ENCODE measurements around the gene KCNJ9. TPM values are rescaled to one million over a fixed set of nuclear protein-coding genes. Genes with fewer than 3 reads are reported as not detected.

KCNJ9 gene
- total and polyA plus RNA-seq, 2 of the 13 experiments (the other 11 are each of a cell fraction or from before 2014, with no cell fraction given) = not detected

DNA sequence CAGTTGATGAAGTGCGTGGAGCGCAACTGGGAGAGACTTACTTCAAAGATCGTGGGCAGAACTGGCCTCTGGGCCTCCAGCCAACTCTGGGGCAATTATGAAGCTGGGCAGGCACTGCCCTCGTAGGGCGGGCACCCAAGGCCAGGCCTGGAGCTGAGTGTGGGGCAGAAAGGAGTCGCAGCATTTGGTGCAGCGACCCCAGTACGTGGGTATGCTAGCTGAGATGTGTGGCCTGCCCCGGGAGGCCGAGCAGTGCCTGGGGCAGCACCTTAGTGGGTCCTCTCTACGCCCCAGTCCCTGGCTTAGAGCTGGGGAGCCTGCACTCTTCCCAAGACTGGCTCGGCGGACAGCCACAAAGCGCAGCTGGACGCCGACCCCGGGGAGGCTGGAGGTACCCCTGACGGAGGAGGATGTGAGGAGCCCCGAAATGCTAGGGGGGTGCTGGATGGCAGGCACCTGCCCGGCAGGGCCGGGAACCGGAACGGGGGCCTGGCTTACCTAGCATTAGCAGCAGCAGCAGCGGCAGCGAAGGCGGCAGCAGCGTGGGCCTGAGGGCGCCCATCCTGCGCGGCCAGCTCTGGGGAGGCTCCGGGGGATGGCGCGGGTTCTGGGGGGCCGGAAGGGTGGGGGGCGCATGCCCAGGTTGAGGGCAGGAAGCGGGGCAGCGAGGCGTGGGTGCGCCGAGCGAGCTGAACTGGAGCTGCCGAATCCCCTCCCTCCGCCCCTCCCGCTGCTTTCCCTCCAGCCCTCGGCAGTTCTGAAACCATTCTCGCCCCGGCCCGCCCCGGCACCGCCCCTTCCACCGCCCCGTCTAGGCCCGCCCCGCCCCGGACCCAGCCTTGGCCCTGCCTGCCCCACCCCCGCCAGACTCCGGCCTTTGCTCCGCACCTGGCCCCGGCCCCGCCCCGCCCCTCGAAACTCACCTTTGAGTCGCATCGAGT is 16.8 kb downstream of the KCNJ9 start, which contains the start of gene IGSF8 (continued):
- TF ChIP-seq HES4 (CRISPR knock-in tag; IDR thresholded peaks at IDR 0.05; ENCODE audit: borderline replicate concordance) (no peak), NKX3-1 (CRISPR knock-in tag; IDR thresholded peaks at IDR 0.05) (no peak), NR2F6 (IDR thresholded peaks at IDR 0.05) (no peak), NR2F6 (CRISPR knock-in tag; IDR thresholded peaks at IDR 0.05) (no peak), RFX3 (CRISPR knock-in tag; IDR thresholded peaks at IDR 0.05) (no peak), ZNF549 (CRISPR knock-in tag; IDR thresholded peaks at IDR 0.05) (no peak), YY1 (IDR thresholded peaks at IDR 0.05; ENCODE audit: insufficient read depth, insufficient replicate concordance, low read depth, low read length) (no peak), CBFB (CRISPR knock-in tag; IDR thresholded peaks at IDR 0.05) (no peak), FOXA3 (CRISPR knock-in tag; IDR thresholded peaks at IDR 0.05) (no peak), ZBTB43 (CRISPR knock-in tag; conservative IDR thresholded peaks at IDR 0.05) (0 out of 2 replicates have a peak, but pooled peaks have one; percentile 31), ZKSCAN1 (IDR thresholded peaks at IDR 0.05; ENCODE audit: low read length) (no peak), ZNF263 (CRISPR knock-in tag; IDR thresholded peaks at IDR 0.05) (peak; percentile 17; the same call in 1 of the 2 replicates), SKI (IDR thresholded peaks at IDR 0.05; ENCODE audit: partially characterized antibody) (no peak), ZNF232 (CRISPR knock-in tag; IDR thresholded peaks at IDR 0.05; ENCODE audit: borderline replicate concordance) (no peak)
- TF ChIP-seq, protein P1, sequence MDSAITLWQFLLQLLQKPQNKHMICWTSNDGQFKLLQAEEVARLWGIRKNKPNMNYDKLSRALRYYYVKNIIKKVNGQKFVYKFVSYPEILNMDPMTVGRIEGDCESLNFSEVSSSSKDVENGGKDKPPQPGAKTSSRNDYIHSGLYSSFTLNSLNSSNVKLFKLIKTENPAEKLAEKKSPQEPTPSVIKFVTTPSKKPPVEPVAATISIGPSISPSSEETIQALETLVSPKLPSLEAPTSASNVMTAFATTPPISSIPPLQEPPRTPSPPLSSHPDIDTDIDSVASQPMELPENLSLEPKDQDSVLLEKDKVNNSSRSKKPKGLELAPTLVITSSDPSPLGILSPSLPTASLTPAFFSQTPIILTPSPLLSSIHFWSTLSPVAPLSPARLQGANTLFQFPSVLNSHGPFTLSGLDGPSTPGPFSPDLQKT (CRISPR knock-in tag; IDR thresholded peaks at IDR 0.05; ENCODE audit: borderline replicate concordance) = no peak
- TF ChIP-seq, protein P2, sequence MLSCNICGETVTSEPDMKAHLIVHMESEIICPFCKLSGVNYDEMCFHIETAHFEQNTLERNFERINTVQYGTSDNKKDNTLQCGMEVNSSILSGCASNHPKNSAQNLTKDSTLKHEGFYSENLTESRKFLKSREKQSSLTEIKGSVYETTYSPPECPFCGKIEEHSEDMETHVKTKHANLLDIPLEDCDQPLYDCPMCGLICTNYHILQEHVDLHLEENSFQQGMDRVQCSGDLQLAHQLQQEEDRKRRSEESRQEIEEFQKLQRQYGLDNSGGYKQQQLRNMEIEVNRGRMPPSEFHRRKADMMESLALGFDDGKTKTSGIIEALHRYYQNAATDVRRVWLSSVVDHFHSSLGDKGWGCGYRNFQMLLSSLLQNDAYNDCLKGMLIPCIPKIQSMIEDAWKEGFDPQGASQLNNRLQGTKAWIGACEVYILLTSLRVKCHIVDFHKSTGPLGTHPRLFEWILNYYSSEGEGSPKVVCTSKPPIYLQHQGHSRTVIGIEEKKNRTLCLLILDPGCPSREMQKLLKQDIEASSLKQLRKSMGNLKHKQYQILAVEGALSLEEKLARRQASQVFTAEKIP (CRISPR knock-in tag; IDR thresholded peaks at IDR 0.05; ENCODE audit: borderline replicate concordance) = no peak
- TF ChIP-seq, protein P3, sequence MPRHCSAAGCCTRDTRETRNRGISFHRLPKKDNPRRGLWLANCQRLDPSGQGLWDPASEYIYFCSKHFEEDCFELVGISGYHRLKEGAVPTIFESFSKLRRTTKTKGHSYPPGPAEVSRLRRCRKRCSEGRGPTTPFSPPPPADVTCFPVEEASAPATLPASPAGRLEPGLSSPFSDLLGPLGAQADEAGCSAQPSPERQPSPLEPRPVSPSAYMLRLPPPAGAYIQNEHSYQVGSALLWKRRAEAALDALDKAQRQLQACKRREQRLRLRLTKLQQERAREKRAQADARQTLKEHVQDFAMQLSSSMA (CRISPR knock-in tag; IDR thresholded peaks at IDR 0.05) = no peak
- TF ChIP-seq, protein P4, sequence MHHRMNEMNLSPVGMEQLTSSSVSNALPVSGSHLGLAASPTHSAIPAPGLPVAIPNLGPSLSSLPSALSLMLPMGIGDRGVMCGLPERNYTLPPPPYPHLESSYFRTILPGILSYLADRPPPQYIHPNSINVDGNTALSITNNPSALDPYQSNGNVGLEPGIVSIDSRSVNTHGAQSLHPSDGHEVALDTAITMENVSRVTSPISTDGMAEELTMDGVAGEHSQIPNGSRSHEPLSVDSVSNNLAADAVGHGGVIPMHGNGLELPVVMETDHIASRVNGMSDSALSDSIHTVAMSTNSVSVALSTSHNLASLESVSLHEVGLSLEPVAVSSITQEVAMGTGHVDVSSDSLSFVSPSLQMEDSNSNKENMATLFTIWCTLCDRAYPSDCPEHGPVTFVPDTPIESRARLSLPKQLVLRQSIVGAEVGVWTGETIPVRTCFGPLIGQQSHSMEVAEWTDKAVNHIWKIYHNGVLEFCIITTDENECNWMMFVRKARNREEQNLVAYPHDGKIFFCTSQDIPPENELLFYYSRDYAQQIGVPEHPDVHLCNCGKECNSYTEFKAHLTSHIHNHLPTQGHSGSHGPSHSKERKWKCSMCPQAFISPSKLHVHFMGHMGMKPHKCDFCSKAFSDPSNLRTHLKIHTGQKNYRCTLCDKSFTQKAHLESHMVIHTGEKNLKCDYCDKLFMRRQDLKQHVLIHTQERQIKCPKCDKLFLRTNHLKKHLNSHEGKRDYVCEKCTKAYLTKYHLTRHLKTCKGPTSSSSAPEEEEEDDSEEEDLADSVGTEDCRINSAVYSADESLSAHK (CRISPR knock-in tag; IDR thresholded peaks at IDR 0.05; ENCODE audit: borderline replicate concordance) = no peak
- TF ChIP-seq, protein P5, sequence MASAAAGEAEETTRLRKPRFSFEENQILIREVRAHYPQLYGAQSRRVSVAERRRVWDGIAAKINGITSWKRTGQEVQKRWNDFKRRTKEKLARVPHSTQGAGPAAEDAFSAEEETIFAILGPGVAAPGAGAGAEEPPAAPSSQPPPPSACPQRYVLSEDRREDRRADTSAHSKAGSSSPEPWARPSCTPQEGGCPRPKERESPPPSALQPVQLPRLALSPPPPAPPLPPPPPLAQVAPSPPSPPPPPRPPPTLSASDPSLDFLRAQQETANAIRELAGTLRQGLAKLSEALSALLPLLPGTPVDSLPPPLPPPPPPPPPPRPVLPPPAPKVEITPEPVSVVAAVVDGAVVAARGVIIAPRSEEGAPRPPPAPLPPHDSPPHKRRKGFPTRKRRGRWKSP (CRISPR knock-in tag; IDR thresholded peaks at IDR 0.05) = no peak
